ENCODE data around the gene TRAF2. TPM values are rescaled to one million over a fixed set of nuclear protein-coding genes. Genes with fewer than 3 reads are reported as not detected.

TRAF2 gene
- total RNA-seq, 1 donor from 2014 or later: 21.9 TPM

DNA sequence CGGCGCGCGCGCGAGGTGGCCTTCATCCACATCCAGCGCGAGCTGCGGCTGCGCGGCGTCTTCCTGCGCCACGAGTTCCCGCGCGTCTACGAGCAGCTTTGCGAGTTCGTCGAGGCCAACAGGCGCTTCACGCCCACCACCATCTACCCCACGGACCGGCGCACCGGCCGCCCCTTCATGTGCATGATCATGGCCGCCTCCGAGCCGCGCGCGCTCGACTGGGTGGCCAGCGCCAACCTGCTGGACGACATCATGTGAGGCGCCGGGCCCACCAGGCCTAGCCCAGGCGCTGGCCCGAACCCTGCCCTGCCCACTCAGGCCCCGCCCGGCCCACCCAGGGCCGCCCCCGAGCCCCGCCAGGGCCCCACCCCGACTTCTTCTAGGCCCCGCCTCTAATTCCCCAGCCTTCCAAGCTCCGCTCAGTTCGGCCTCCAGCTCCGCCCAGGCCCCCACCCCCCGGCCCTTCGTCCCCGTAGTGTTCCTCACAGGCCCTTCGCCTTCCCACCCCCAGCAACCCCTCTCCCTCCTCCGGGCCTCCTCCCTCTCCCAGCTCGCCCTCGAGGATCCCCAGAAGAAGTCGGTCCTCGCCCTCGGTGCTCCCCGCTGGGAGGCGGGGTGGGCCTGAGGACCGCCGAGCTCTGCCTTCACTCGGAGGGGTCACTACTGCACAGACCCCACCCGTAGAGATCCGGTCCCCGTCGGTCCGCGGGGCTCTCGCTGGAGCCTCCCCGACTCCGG, 39.1 kb upstream of the TRAF2 start:
- DNase-seq (ENCODE audit: extremely low read depth, low read depth, low spot score): no peak

DNA sequence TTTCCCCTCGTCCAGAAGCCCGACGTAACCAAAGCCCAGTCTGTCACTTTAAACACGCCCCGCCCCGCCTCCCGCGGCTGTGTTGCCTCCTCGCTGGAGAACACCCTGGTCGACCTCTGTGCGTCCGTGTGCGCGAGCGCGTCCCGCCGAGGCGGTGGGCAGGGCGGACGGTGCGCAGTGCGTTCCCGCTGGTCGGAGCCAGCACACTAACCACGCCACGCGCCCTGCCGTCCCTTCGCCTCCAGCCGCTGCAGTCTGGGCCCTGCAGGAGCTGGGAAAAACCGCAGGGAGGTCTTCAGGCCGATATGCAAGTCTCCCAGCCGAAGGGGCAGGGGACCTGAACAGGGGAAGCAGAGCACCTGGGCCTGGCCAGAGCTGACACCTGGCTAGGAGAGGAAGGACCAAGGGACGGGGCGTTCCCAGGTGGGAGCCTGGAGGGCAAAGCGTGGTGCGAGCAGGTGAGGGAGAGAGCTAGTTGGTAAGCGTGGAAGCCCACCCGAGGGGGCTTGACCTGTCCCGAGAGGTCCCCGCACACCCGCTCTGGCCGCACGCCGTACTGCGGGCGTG, 38.4 kb upstream of the TRAF2 start:
- DNase-seq (ENCODE audit: extremely low read depth, low read depth, low spot score): no peak

DNA sequence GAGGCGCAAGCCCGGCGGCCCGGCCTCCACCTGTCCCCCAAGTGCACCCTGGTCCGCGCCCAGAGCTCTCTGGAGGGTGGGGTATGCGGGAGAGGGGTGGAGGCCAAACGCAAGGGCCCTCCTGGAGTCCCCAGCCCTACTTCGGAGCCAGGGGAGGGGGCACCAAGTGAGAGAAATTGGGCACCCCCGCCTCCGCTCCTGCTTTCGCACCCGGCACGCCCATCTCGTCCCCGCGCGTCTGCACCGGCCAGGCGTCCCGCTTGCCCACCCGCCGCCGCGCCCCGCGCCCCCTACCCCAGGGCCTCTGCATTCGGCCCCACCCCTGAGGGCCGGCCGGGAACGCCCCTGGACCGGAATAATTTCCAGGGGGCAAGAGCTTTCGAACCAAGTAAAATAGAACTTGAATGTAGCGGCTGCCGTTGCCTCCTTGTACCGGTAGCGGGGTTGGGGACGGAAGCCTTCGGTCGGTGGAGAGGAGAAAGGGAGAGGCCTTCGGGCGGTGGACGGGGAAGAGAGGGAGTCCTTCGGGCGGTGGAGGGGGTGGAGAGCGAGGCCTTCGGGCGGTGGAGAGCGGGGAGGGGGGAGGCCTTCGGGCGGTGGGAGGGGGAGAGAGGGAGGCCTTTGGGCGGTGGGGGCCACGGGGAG, 37.8 kb upstream of the TRAF2 start:
- no peak for DNase-seq (ENCODE audit: extremely low read depth, low read depth, low spot score)

DNA sequence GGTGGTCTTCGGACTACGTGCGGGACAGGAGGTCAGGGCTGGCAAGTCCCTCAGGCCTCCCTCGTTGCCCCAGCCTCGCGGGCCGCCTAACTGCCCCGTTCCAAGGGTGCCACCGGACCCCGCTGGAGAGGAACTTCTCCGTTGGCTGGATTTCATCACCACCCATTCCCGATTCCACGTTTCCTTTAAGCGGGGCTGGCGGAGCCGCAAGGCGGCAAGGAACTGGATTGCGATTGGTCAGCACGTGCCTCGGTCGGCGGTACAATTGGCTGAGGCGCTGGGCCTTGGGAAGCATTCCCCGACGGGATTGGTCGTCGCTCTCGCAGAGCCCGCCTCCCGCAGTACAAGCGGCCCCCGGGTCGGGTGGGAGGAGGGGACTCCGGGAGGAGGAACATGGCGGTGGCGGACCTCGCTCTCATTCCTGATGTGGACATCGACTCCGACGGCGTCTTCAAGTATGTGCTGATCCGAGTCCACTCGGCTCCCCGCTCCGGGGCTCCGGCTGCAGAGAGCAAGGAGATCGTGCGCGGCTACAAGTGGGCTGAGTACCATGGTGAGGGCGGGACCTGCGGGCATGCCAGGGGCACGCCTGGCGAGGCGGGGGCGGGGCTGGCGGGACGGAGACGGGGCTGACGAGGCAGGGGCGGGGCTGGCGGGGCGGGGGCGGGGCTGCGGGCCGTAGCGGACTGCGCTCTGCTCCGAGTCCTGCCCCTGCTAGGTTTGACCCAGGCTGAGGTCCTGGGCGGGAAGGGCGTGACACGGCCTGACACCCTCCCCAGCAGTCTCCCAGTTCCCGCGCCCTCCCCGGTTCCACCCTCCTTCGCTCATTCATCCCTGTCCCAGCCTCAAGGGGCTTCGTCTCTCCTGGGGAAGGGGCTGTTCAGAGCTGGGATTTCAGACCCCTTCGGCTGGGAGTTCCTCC, 37.0 kb upstream of the TRAF2 start, which contains the start of gene PHPT1:
Gene PHPT1 (plus strand): TSS at position 372 of the 922 bp plus-strand sequence. CDS start 22 bp downstream, at position 394.
- DNase-seq (ENCODE audit: extremely low read depth, low read depth, low spot score): peak; percentile 87

DNA sequence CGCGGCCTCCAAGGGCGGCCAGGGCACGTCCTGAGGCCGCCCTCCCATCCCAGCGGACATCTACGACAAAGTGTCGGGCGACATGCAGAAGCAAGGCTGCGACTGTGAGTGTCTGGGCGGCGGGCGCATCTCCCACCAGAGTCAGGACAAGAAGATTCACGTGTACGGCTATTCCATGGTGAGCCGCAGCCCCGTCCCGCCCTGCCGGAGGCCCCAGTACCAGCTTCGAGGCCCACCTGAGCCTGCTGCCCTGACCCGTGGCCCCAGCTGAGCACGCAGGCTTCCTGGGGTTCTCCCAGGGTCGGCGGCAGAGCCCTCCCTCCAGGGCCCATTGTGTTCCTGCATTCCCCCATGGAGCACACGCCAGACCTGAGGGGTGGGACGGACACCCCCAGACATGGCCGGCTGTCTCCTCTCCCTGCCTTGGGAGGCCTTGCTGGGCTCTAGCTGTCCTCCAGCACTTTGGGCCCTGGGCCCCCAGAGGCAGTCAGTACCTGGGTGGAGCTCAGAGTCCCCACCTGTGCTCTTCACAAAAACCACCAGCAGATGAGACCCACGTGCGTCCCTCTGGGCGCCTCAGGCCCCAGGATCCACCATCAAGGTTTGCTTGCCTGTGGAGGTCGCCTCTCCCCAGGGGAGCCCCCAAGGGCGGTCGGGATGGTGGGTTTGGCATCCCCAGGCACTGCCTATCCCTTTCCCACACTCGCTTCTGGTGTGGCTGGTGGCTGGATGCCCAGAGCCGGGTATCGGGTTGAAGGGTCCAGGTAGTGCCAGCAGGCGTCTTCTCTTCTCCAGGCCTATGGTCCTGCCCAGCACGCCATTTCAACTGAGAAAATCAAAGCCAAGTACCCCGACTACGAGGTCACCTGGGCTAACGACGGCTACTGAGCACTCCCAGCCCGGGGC, 36.1 kb upstream of the TRAF2 start:
- no peak for DNase-seq (ENCODE audit: extremely low read depth, low read depth, low spot score)

DNA sequence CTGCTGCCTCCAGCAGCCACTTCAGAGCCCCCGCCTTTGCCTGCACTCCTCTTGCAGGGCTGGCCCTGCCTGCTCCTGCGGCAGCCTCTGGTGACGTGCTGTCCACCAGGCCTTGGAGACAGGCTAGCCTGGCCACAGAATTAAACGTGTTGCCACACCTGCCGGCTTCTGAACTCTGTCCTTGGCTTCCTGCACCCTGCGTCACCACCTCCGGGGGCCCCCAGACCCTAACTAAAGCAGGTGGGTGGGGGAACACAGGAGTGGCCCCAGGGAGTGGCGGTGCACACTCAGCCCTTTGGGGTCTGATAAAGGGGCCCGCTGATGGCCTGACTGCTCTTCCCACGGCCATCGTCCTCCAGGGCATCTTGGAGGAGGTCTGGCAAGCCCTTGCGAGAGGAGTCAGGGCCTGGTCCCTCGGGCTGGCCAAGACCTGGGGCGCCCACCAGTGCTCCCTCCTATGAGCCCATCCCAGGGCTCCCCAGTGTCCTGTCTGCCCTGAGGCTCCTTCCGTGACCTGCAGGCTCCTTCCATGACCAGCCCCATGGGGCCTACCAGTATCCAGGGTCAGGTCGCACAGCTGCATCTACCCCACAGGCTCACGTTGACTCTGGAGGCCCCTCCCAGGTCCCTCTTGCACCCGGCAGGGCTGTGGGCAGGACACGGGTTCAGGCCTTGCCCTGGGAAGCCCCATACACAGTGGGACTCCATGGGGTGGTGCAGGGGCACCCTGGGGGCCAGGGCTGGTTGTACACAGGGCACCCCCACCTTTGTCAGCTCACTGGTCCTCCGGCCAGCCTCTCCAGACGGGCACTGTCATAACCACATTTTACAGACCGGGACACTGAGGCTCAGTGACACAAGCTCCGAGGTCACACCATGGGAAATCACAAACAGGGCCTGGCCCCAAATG, 35.2 kb upstream of the TRAF2 start:
- DNase-seq (ENCODE audit: extremely low read depth, low read depth, low spot score): no peak

DNA sequence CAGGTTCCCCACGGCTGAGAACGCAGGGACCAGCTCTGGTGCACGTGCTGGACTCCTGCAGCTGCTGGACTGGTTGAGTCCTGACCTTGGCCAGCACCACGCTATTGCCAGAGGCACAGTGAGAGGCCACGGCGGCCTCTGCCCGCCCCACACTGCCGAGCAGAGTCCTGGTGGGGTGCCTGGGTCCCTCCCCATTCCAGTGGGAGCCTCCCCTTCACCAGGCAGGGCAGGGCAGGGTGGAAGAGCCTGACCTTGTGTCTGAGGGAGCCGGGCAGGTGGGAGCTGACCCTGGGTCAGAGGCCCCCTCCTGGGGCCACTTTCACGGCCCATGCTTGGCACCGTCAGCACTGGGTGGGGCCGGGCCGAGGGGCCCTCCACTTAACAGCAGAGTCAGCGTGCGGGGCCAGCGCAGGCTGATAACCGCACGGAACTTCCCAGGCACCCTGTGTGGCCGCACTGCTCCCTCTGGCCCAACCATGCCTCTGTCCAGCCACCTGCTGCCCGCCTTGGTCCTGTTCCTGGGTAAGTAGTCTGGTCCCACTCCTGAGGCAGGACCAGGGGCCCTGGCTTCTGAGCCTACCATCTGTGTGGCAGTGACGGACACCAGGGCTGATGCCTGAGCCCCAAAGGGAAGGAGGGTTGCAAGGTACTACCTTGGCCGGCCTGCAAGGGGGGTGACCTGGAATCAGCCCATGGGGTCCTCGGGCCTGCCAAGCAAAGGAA, 34.2 kb upstream of the TRAF2 start, which contains the start of gene MAMDC4:
Gene MAMDC4 (plus strand): TSS at position 406 of the 723 bp plus-strand sequence. CDS start 71 bp downstream, at position 477.
- no peak for DNase-seq (ENCODE audit: extremely low read depth, low read depth, low spot score)

DNA sequence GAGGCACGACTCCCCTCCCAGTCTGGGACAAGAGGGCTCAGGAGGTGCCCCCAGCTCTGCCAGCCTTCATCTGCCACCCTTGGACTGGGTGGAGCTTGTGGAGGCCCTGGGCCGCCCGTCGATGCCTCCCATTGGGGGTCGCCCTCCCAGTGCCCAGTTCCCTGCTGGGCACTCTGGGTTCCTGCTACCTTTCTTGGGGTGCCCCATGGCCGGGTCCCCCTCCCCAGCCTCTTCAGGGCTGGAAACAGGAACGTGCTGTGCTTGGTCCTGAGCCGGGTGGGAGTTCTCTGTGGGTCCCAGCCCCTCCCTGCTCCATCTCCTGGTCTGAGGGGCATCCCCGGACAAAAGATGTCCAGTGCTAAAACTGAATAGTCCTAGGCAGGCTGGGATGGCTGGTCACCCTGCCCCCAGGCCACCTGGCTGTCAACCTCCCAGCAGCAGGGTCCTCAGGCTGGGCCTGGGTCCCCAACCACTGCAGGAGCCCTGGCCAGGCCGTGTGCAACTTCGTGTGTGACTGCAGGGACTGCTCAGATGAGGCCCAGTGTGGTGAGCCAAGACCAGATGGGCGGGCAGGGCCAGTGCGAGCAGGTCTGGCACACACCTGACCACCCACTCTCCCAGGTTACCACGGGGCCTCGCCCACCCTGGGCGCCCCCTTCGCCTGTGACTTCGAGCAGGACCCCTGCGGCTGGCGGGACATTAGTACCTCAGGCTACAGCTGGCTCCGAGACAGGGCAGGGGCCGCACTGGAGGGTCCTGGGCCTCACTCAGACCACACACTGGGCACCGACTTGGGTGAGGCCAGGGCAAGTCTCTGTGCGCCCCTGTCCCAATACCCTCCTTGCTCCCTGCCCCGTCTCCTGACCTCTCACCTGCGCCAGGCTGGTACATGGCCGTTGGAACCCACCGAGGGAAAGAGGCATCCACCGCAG, 33.4 kb upstream of the TRAF2 start:
- no peak for DNase-seq (ENCODE audit: extremely low read depth, low read depth, low spot score)

DNA sequence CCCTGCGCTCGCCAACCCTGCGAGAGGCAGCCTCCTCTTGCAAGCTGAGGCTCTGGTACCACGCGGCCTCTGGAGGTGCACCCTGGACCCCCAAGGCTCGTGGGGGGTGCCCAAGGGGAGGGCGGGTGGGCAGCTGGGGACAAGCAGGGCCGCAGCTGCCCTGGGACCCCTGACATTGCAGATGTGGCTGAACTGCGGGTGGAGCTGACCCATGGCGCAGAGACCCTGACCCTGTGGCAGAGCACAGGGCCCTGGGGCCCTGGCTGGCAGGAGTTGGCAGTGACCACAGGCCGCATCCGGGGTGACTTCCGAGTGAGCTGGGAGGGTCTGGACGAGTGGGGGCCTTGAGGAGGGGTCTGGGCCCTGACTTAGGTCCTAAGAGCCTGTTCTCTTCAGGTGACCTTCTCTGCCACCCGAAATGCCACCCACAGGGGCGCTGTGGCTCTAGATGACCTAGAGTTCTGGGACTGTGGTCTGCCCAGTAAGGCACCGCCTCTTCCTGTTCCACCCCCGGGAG, 32.7 kb upstream of the TRAF2 start:
- no peak for DNase-seq (ENCODE audit: extremely low read depth, low read depth, low spot score)

DNA sequence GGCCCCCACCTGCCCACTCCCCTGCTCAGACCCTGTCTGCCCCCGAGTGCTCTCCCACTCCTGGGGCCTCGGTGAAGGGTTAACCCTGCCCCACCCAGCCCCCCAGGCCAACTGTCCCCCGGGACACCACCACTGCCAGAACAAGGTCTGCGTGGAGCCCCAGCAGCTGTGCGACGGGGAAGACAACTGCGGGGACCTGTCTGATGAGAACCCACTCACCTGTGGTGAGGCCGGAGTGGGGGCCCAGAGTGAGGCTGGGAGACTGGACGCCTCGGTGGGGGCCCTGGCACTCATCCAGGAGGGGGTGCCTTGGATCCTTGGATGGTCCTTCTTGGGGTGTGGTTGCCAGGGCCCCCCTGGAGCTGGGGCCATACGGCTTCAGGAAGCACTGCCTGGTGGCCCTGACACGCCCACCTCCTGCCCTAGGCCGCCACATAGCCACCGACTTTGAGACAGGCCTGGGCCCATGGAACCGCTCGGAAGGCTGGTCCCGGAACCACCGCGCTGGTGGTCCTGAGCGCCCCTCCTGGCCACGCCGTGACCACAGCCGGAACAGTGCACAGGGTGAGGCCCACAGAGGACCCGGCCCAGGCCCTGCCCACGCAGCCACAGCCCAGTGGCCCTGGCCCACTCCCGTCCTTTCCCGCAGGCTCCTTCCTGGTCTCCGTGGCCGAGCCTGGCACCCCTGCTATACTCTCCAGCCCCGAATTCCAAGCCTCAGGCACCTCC, 32.0 kb upstream of the TRAF2 start:
- no peak for DNase-seq (ENCODE audit: extremely low read depth, low read depth, low spot score)

DNA sequence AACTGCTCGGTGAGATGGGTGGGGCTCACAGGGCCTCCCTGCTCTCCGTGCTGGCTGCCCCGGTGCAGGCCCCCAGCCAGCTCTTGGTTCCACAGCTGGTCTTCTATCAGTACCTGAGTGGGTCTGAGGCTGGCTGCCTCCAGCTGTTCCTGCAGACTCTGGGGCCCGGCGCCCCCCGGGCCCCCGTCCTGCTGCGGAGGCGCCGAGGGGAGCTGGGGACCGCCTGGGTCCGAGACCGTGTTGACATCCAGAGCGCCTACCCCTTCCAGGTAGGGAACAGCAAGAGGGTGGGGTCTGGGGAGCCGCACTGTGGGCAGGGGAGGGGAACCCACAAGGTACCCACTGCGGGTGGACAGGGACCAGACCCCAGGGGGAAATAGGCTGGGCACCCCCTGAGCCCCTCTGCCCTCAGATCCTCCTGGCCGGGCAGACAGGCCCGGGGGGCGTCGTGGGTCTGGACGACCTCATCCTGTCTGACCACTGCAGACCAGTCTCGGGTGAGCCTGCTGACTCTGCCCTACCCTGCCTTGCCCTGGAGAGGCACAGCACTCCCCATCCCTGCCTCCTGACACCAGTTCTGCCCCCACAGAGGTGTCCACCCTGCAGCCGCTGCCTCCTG, 31.4 kb upstream of the TRAF2 start:
- DNase-seq (ENCODE audit: extremely low read depth, low read depth, low spot score): no peak

DNA sequence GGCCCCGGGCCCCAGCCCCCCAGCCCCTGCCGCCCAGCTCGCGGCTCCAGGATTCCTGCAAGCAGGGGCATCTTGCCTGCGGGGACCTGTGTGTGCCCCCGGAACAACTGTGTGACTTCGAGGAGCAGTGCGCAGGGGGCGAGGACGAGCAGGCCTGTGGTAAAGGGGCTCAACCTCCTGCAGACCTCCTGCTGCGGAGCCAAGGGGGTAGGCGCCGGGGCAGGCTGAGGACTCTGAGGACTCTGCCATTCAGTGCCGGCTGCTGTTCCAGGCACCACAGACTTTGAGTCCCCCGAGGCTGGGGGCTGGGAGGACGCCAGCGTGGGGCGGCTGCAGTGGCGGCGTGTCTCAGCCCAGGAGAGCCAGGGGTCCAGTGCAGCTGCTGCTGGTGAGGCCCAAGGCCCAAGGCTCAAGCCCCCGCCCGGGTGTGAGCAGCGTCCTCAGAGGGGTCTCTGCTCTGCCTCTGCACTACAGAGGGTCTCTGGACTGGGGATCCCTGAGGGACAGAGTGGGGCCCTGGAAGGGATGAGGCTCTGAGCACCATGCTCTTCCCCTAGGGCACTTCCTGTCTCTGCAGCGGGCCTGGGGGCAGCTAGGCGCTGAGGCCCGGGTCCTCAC, 30.7 kb upstream of the TRAF2 start:
- DNase-seq (ENCODE audit: extremely low read depth, low read depth, low spot score): no peak

DNA sequence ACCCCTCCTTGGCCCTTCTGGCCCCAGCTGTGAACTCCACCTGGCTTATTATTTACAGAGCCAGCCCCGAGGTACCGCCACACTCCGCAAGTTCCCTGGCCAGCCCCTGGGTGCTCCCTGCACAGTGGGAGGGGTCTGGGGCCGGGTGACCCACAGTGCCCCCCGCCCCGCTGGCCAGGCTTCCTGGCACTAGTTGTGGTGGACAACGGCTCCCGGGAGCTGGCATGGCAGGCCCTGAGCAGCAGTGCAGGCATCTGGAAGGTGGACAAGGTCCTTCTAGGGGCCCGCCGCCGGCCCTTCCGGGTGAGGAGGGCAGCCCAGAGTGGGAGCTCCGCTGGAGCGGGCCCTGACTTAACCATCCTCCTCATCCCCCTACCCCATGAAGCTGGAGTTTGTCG, 30.2 kb upstream of the TRAF2 start:
- no peak for DNase-seq (ENCODE audit: extremely low read depth, low read depth, low spot score)

DNA sequence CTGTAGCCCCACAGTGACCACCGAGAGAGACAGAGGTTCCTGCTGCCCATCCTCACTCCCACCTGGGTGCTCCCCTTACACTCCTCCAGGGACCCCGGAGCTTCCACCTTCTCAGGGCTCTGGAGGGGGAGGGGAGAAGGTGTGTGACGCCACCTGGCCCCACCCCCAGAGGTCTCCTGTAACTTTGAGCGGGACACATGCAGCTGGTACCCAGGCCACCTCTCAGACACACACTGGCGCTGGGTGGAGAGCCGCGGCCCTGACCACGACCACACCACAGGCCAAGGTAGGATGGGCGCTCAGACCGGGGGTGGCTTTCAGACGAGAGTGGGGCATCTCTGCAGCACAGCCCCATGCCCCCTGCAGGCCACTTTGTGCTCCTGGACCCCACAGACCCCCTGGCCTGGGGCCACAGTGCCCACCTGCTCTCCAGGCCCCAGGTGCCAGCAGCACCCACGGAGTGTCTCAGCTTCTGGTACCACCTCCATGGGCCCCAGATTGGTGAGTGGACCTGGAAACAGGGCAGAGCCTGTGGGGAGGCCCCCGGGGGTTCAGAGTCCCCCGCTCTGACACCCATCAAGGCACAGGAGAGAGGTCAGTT, 29.7 kb upstream of the TRAF2 start:
- DNase-seq (ENCODE audit: extremely low read depth, low read depth, low spot score): no peak

DNA sequence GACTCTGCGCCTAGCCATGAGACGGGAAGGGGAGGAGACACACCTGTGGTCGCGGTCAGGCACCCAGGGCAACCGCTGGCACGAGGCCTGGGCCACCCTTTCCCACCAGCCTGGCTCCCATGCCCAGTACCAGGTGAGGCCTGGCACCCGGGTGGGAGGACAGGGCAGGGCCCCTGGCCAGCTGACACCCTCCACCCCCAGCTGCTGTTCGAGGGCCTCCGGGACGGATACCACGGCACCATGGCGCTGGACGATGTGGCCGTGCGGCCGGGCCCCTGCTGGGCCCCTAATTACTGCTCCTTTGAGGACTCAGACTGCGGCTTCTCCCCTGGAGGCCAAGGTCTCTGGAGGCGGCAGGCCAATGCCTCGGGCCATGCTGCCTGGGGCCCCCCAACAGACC, 29.1 kb upstream of the TRAF2 start:
- no peak for DNase-seq (ENCODE audit: extremely low read depth, low read depth, low spot score)
